Endothelial cell of umbilical vein (primary cell): ENCODE measurements around the gene PCDHA7. TPM values are rescaled to one million over a fixed set of nuclear protein-coding genes. Genes with fewer than 3 reads are reported as not detected.

Source experiments
- BruUV-seq: library from RNA; stranded (reverse); fragments of 400-500 nt; replicated peaks from 2 replicates; lab custom pipeline; 2021; lab: Mats Ljungman, UMichigan
- CTCF ChIA-PET: fragments of 300-600, 350-600 bp; sonication (Branson Sonifier 250); formaldehyde crosslinking; loops from one replicate; lab custom pipeline; 2021; ENCODE audit warnings: antibody characterized with exemption, inconsistent platforms; lab: Charles Lee
- POLR2A ChIA-PET: fragments of 300-600, 350-600 bp; sonication (Branson Sonifier 250); formaldehyde crosslinking; loops from one replicate; lab custom pipeline; 2021; ENCODE audit warnings: antibody characterized with exemption, inconsistent platforms; lab: Charles Lee
- DNase-seq: peaks from one replicate; pipeline ENCODE4 v3.0.0-alpha.2; 2011; ENCODE audit warnings: low read depth, low spot score
- FAIRE-seq: peaks from 2 replicates; lab custom pipeline; 2011; peaks lifted over from hg19 to GRCh38; lab: Jason Lieb, UNC
- H2AFZ ChIP-seq: 2 replicates; pipeline ENCODE4 v1.6.0; 2012; ENCODE audit warnings: low read depth, low read length, control low read depth, inconsistent platforms
- H3K27ac ChIP-seq: 2 replicates; pipeline ENCODE4 v1.5.1; 2011; ENCODE audit warnings: low read depth, mild to moderate bottlenecking, control low read depth, low read length, moderate library complexity; ENCODE audit not compliant: insufficient read depth
- H3K27me3 ChIP-seq, 2 experiments: 2 replicates each; pipeline versions ENCODE4 v1.6.0 to v1.6.1; 2011; ENCODE audit warnings: low read length in 2 of 2, mixed read lengths in 1 of 2; ENCODE audit not compliant: control insufficient read depth in 2 of 2, insufficient read depth in 2 of 2
- H3K36me3 ChIP-seq, 2 experiments: 2 replicates in 1 of 2; 3 replicates in 1 of 2; pipeline ENCODE4 v1.5.1; 2011; ENCODE audit warnings: low read length in 2 of 2, mild to moderate bottlenecking in 1 of 2, moderate library complexity in 1 of 2; ENCODE audit not compliant: control insufficient read depth in 2 of 2, insufficient read depth in 2 of 2; ENCODE audit errors: extremely low read depth in 1 of 2
- H3K4me1 ChIP-seq: 3 replicates; pipeline ENCODE4 v1.5.1; 2011; ENCODE audit warnings: mild to moderate bottlenecking, low read length; ENCODE audit not compliant: control insufficient read depth, insufficient read depth; ENCODE audit errors: extremely low read depth
- H3K4me2 ChIP-seq: 2 replicates; pipeline ENCODE4 v1.6.1; 2011; ENCODE audit warnings: low read length, control low read depth, mixed read lengths; ENCODE audit not compliant: insufficient read depth
- H3K4me3 ChIP-seq, 3 experiments: fragments of 200-600 bp in 1 of 3; sonication (generic), shearing (Covaris generic) in 1 of 3; replicated peaks in 1 of 3; 2 replicates each; pipeline ENCODE4 v1.5.1; 2011 to 2016; ENCODE audit warnings: control low read depth in 3 of 3, low read length in 3 of 3, mild to moderate bottlenecking in 2 of 3, inconsistent platforms in 1 of 3, low read depth in 1 of 3, moderate library complexity in 1 of 3; ENCODE audit not compliant: insufficient read depth in 1 of 3
- H3K79me2 ChIP-seq: 2 replicates; pipeline ENCODE4 v1.6.0; 2012; ENCODE audit warnings: low read length, inconsistent platforms; ENCODE audit not compliant: control insufficient read depth, insufficient read depth
- H3K9ac ChIP-seq: replicated peaks from 2 replicates; pipeline ENCODE3; 2011; ENCODE audit warnings: low read length, control low read depth; ENCODE audit not compliant: insufficient read depth; ENCODE audit errors: extremely low read depth
- H3K9me1 ChIP-seq: replicated peaks from 3 replicates; pipeline ENCODE4 v1.6.0; 2011; ENCODE audit warnings: mild to moderate bottlenecking, low read length; ENCODE audit not compliant: control insufficient read depth, insufficient read depth; ENCODE audit errors: extremely low read depth
- H3K9me3 ChIP-seq: replicated peaks from 2 replicates; pipeline ENCODE4 v1.5.1; 2012; ENCODE audit warnings: low read length, inconsistent platforms; ENCODE audit not compliant: control insufficient read depth, insufficient read depth
- H4K20me1 ChIP-seq: replicated peaks from 2 replicates; pipeline ENCODE3; 2011; ENCODE audit warnings: mild to moderate bottlenecking, low read length; ENCODE audit not compliant: control insufficient read depth, insufficient read depth; ENCODE audit errors: extremely low read depth
- EZH2 ChIP-seq: IDR thresholded peaks from 2 replicates; pipeline ENCODE4 v1.6.1; 2012; ENCODE audit warnings: borderline replicate concordance, low read depth, mild to moderate bottlenecking, moderate library complexity, low read length, inconsistent platforms; ENCODE audit not compliant: severe bottlenecking
- FOS ChIP-seq: IDR thresholded peaks from 2 replicates; pipeline ENCODE4 v1.6.1; 2011; ENCODE audit warnings: mild to moderate bottlenecking, low read length, moderate library complexity, borderline replicate concordance; ENCODE audit not compliant: insufficient read depth
- GATA2 ChIP-seq: IDR thresholded peaks from 2 replicates; pipeline ENCODE4 v1.7.0; 2011; ENCODE audit warnings: low read depth, mild to moderate bottlenecking, moderate library complexity, mixed read lengths, low read length; ENCODE audit not compliant: insufficient read length, insufficient read depth
- JUN ChIP-seq: IDR thresholded peaks from 2 replicates; pipeline ENCODE4 v1.6.1; 2011; ENCODE audit warnings: borderline replicate concordance, low read depth; ENCODE audit not compliant: insufficient read length, insufficient read depth
- MYC ChIP-seq: IDR thresholded peaks from one replicate; pipeline ENCODE4 v1.6.1; 2011; ENCODE audit warnings: mild to moderate bottlenecking, low read depth, low read length
- POLR2A ChIP-seq: IDR thresholded peaks from 2 replicates; pipeline ENCODE4 v1.6.1; 2012; ENCODE audit warnings: low read depth, mild to moderate bottlenecking, control low read depth, low read length
- POLR2AphosphoS5 ChIP-seq: IDR thresholded peaks from 2 replicates; pipeline ENCODE4 v1.6.1; 2012; ENCODE audit warnings: low read depth, mild to moderate bottlenecking, control low read depth, low read length, moderate library complexity; ENCODE audit not compliant: insufficient read depth
- dilution Hi-C: fragments of 300-500 bp; cut with MboI; formaldehyde crosslinking; loops from one replicate; pipeline ENCODE4 v1.15.0; 2019; ENCODE audit warnings: low sequenced_read_pairs; ENCODE audit not compliant: extremely low pct_ligation_motif_present
- intact Hi-C: fragments of 100-400 bp; cut with micrococcal nuclease; formaldehyde crosslinking; loops from one replicate; pipeline ENCODE4 v1.10.0; 2022
- polyA plus RNA-seq, 4 experiments: library from polyadenylated mRNA; depleted of rRNA in 3 of 4; stranded (reverse) in 3 of 4; unstranded in 1 of 4; fragments of >200 nt; gene quantifications; 2 replicates each; pipeline versions ENCODE4 v1.2.1 to v1.2.3, GENCODE V29; 2011 to 2012; ENCODE audit warnings: missing spikeins in 1 of 4
- total RNA-seq: library from RNA; stranded (reverse); gene quantifications from 2 replicates; pipeline ENCODE4 v1.2.3, GENCODE V29; 2021
- TF ChIP-seq, protein P1 (sequence below): IDR thresholded peaks from 2 replicates; pipeline ENCODE4 v1.6.1; 2011; ENCODE audit not compliant: insufficient read depth, insufficient read length
- TF ChIP-seq, protein P2 (sequence below), 2 donors: IDR thresholded peaks; 1 replicate in 1 of 2; 2 replicates in 1 of 2; pipeline ENCODE4 v1.5.1; 2011; ENCODE audit warnings: low read length in 2 of 2, mild to moderate bottlenecking in 2 of 2, moderate library complexity in 2 of 2, control low read depth in 1 of 2, inconsistent platforms in 1 of 2, low read depth in 1 of 2; ENCODE audit not compliant: insufficient read depth in 1 of 2; ENCODE audit errors: extremely low read depth in 1 of 2

Gene PCDHA7
- total and polyA plus RNA-seq, 2 donors (not counting 3 experiments of a cell fraction or from before 2014, with no cell fraction given) = 0.07 TPM; not detected in 1

GRCh38 chr5:140862441-140863295 is 28.6 kb downstream of the PCDHA7 start:
- Histone ChIP-seq H3K36me3 (no peaks in the 10 kb centered on the region), H3K27ac (no peak overlapping the region), H3K79me2 (no peaks in the 10 kb centered on the region), H3K4me1 (no peaks in the 10 kb centered on the region), H2AFZ (no peak overlapping the region), H3K4me3 (no peak overlapping the region), H3K9me3 (no peaks in the 10 kb centered on the region), H3K27me3 (no peaks in the 10 kb centered on the region), H4K20me1 (no peaks in the 10 kb centered on the region), H3K9ac (no peak overlapping the region), H3K9me1 (no peaks in the 10 kb centered on the region), H3K4me2 (no peak overlapping the region)
- ChIA-PET POLR2A (no interaction called here), CTCF (no interaction called here)
- dilution Hi-C loops = no loop called here
- DNase-seq (no peak), FAIRE-seq (no peak)
- intact Hi-C loops = no loop called here
- no TSS peak for BruUV-seq
- TF ChIP-seq GATA2 (no peak), POLR2AphosphoS5 (no peak), FOS (no peak), POLR2A (no peak), EZH2 (no peak), JUN (no peak), MYC (no peak)
- TF ChIP-seq, protein P1, sequence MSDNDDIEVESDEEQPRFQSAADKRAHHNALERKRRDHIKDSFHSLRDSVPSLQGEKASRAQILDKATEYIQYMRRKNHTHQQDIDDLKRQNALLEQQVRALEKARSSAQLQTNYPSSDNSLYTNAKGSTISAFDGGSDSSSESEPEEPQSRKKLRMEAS = no peak
- TF ChIP-seq, protein P2, sequence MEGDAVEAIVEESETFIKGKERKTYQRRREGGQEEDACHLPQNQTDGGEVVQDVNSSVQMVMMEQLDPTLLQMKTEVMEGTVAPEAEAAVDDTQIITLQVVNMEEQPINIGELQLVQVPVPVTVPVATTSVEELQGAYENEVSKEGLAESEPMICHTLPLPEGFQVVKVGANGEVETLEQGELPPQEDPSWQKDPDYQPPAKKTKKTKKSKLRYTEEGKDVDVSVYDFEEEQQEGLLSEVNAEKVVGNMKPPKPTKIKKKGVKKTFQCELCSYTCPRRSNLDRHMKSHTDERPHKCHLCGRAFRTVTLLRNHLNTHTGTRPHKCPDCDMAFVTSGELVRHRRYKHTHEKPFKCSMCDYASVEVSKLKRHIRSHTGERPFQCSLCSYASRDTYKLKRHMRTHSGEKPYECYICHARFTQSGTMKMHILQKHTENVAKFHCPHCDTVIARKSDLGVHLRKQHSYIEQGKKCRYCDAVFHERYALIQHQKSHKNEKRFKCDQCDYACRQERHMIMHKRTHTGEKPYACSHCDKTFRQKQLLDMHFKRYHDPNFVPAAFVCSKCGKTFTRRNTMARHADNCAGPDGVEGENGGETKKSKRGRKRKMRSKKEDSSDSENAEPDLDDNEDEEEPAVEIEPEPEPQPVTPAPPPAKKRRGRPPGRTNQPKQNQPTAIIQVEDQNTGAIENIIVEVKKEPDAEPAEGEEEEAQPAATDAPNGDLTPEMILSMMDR (IDR thresholded peaks at IDR 0.05; ENCODE audit: extremely low read depth in 1 of 2, insufficient read depth in 1 of 2, low read depth in 1 of 2, low read length in 2 of 2) = no peak
